GM12878 (cell line): ENCODE data around the gene NFATC2. TPM values are rescaled to one million over a fixed set of nuclear protein-coding genes. Genes with fewer than 3 reads are reported as not detected.

Experiments
- ATAC-seq: fragments of 200-7000 bp; cut with Tn5 transposase; 3 replicates; pipeline ENCODE4 v1.9.1; 2020; ENCODE audit warnings: mild to moderate bottlenecking, moderate library complexity
- BruUV-seq: library from RNA; stranded (reverse); fragments of 400-500 nt; replicated peaks from 2 replicates; lab custom pipeline; 2021; lab: Mats Ljungman, UMichigan
- CTCF ChIA-PET: fragments of 300-600 bp; sonication (Branson Sonifier 250); formaldehyde crosslinking; extraction: SDS; loops from one replicate; lab custom pipeline; 2021; ENCODE audit warnings: inconsistent platforms; lab: Yijun Ruan, JAX
- POLR2A ChIA-PET: fragments of 350-600 bp; formaldehyde crosslinking; extraction: SDS; loops from one replicate; lab custom pipeline; 2021; ENCODE audit warnings: inconsistent platforms; lab: Charles Lee
- RAD21 ChIA-PET: fragments of 300-600 bp; sonication (Branson Sonifier 250); formaldehyde crosslinking; loops from one replicate; lab custom pipeline; 2023; ENCODE audit warnings: antibody characterized with exemption; ENCODE audit not compliant: unreplicated experiment; lab: Charles Lee
- SMC1A ChIA-PET: fragments of 300-600 bp; sonication (Branson Sonifier 250); formaldehyde crosslinking; loops from one replicate; lab custom pipeline; 2023; ENCODE audit not compliant: unreplicated experiment, uncharacterized antibody; lab: Charles Lee
- DNase-seq: peaks from one replicate; pipeline ENCODE4 v3.0.0-alpha.2; 2011; ENCODE audit warnings: low read depth, low spot score
- FAIRE-seq: peaks from 3 replicates; lab custom pipeline; 2011; peaks lifted over from hg19 to GRCh38; lab: Jason Lieb, UNC
- H2AFZ ChIP-seq: 2 replicates; pipeline ENCODE4 v1.6.0; 2011; ENCODE audit warnings: low read depth, low read length, control low read depth; ENCODE audit not compliant: control insufficient read depth
- H3K27ac ChIP-seq: 2 replicates; pipeline ENCODE4 v1.5.1; 2011; ENCODE audit warnings: control low read depth; ENCODE audit not compliant: control insufficient read depth, insufficient read depth
- H3K27me3 ChIP-seq, 2 experiments: replicated peaks in 1 of 2; 2 replicates each; pipeline versions ENCODE4 v1.6.0 to v1.6.1; 2011; ENCODE audit warnings: low read length in 1 of 2; ENCODE audit not compliant: control insufficient read depth in 2 of 2, insufficient read depth in 2 of 2
- H3K36me3 ChIP-seq, 2 experiments: 2 replicates each; pipeline ENCODE4 v1.5.1; 2011; ENCODE audit warnings: low read length in 1 of 2; ENCODE audit not compliant: control insufficient read depth in 2 of 2, insufficient read depth in 2 of 2
- H3K4me1 ChIP-seq: 2 replicates; pipeline ENCODE4 v1.6.1; 2011; ENCODE audit warnings: mild to moderate bottlenecking, low read length, moderate library complexity, mixed read lengths; ENCODE audit not compliant: control insufficient read depth, insufficient read depth
- H3K4me2 ChIP-seq: 2 replicates; pipeline ENCODE4 v1.6.0; 2011; ENCODE audit warnings: control low read depth; ENCODE audit not compliant: control insufficient read depth, insufficient read depth
- H3K4me3 ChIP-seq: fragments of 200-600 bp; sonication (generic); 2 replicates; pipeline ENCODE4 v1.5.1; 2016
- H3K79me2 ChIP-seq: 2 replicates; pipeline ENCODE4 v1.6.0; 2011; ENCODE audit warnings: low read length; ENCODE audit not compliant: control insufficient read depth, insufficient read depth
- H3K9ac ChIP-seq: 2 replicates; pipeline ENCODE4 v1.8.0; 2011; ENCODE audit warnings: low read length, control low read depth, mixed read lengths; ENCODE audit not compliant: control insufficient read depth, insufficient read depth
- H3K9me3 ChIP-seq: replicated peaks from 3 replicates; pipeline ENCODE4 v1.5.1; 2011; ENCODE audit warnings: mild to moderate bottlenecking, low read length; ENCODE audit not compliant: control insufficient read depth, insufficient read depth
- H4K20me1 ChIP-seq: 2 replicates; pipeline ENCODE4 v1.6.0; 2011; ENCODE audit not compliant: control insufficient read depth, insufficient read depth
- ESRRA ChIP-seq: IDR thresholded peaks from 2 replicates; pipeline ENCODE4 v1.6.1; 2012; ENCODE audit warnings: mild to moderate bottlenecking, low read length, improper control_type of control experiment
- ETV6 ChIP-seq, 2 experiments: fragments of 450-650 bp in 1 of 2; IDR thresholded peaks in 1 of 2; conservative IDR thresholded peaks in 1 of 2; 2 replicates each; pipeline ENCODE4 v1.6.1; 2014; ENCODE audit warnings: antibody characterized with exemption in 1 of 2, borderline replicate concordance in 1 of 2, low read depth in 1 of 2, mild to moderate bottlenecking in 1 of 2, moderate library complexity in 1 of 2
- PAX8 ChIP-seq: fragments of 450-650 bp; IDR thresholded peaks from 2 replicates; pipeline ENCODE4 v1.6.1; 2017; ENCODE audit warnings: mild to moderate bottlenecking, moderate library complexity
- TAF1 ChIP-seq: IDR thresholded peaks from 2 replicates; pipeline ENCODE4 v1.6.1; 2011; ENCODE audit warnings: mild to moderate bottlenecking, low read depth, low read length, borderline replicate concordance
- TARDBP ChIP-seq: IDR thresholded peaks from 2 replicates; pipeline ENCODE4 v1.6.1; 2016; ENCODE audit warnings: borderline replicate concordance
- TBL1XR1 ChIP-seq: IDR thresholded peaks from 2 replicates; pipeline ENCODE4 v1.6.1; 2012; ENCODE audit warnings: low read depth, low read length, improper control_type of control experiment
- YY1 ChIP-seq: IDR thresholded peaks from 2 replicates; pipeline ENCODE4 v1.6.1; 2011; ENCODE audit warnings: low read depth, mild to moderate bottlenecking, low read length
- WGBS: methylation state at CpG from one replicate; pipeline ENCODE4 v1.1.6; 2016; ENCODE audit warnings: low lambda C conversion rate; ENCODE audit not compliant: insufficient replicate concordance, insufficient coverage; ENCODE audit errors: missing lambda C conversion rate; 5-methylcytosine and 5-hydroxymethylcytosine counted together
- in situ Hi-C: fragments of 300-500 bp; cut with MboI; formaldehyde crosslinking; loops from 9 replicates; pipeline ENCODE4 v1.14.3; 2018; ENCODE audit warnings: mixed read lengths
- intact Hi-C: fragments of 100-400 bp; cut with micrococcal nuclease; formaldehyde crosslinking; loops from one replicate; pipeline ENCODE4 v1.14.2; 2022; ENCODE audit not compliant: unreplicated experiment
- polyA plus RNA-seq, 11 experiments: library from polyadenylated mRNA; depleted of rRNA in 4 of 11; unstranded in 6 of 11; stranded (reverse) in 5 of 11; fragments of >200 nt; fragmentation: Nextera tagmentation in 4 of 11; fragmentation: Illumina TruSeq in 1 of 11; extraction: Ambion mirVana in 4 of 11; extraction: Trizol in 1 of 11; gene quantifications; 1 replicate in 1 of 11; 2 replicates in 10 of 11; pipeline versions ENCODE4 v1.2.1 to v1.2.3, GENCODE V29; 2011 to 2016; ENCODE audit warnings: inconsistent platforms in 2 of 11, missing spikeins in 2 of 11, low read depth in 1 of 11
- total RNA-seq, 4 experiments: library from RNA; depleted of rRNA in 3 of 4; stranded (reverse); fragments of >200 nt in 3 of 4; fragmentation: Illumina TruSeq in 1 of 4; extraction: Trizol in 1 of 4; gene quantifications; 2 replicates each; pipeline versions ENCODE4 v1.2.1 to v1.2.3, GENCODE V29; 2013 to 2021
- TF ChIP-seq, protein P1 (sequence below): IDR thresholded peaks from 2 replicates; pipeline ENCODE4 v1.6.1; 2012; ENCODE audit warnings: low read depth, low read length, improper control_type of control experiment

Gene NFATC2
- total and polyA plus RNA-seq, 10 of the 15 experiments (the other 5 are each of a cell fraction or from before 2014, with no cell fraction given), result 3.3 to 20.0 (median 7.3) TPM

- FAIRE-seq, result no peak
Measured at GRCh38 chr20:51577432-51578144, 35.1 kb upstream of the NFATC2 start.

GRCh38 chr20:51575486-51575885, 33.0 kb upstream of the NFATC2 start:
- no peak for TF ChIP-seq TARDBP
- TF ChIP-seq, protein P1, sequence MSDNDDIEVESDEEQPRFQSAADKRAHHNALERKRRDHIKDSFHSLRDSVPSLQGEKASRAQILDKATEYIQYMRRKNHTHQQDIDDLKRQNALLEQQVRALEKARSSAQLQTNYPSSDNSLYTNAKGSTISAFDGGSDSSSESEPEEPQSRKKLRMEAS, result no peak
- no peak for TF ChIP-seq ESRRA
- DNase-seq (no peak), ATAC-seq (no peak), FAIRE-seq (no peak)
- RAD21 ChIA-PET, result no interaction called here
- Histone ChIP-seq H3K27ac (no peak overlapping the region), H3K27me3 (no peaks in the 10 kb centered on the region), H3K4me1 (no peaks in the 10 kb centered on the region), H3K9ac (no peak overlapping the region), H4K20me1 (no peaks in the 10 kb centered on the region), H2AFZ (no peak overlapping the region), H3K4me3 (no peak overlapping the region), H3K9me3 (no peaks in the 10 kb centered on the region; the same call in 1 of the 3 replicates), H3K36me3 (no peaks in the 10 kb centered on the region), H3K79me2 (no peaks in the 10 kb centered on the region), H3K4me2 (no peak overlapping the region)
- POLR2A ChIA-PET, result no interaction called here
- WGBS, result 2% methylated on average over 3 of the region's 3 CpGs
- intact Hi-C loops (no loop called here), in situ Hi-C loops (no loop called here)
- no TSS peak for BruUV-seq
- SMC1A ChIA-PET, result no interaction called here
- CTCF ChIA-PET, result interaction anchor here (1.3 to 1.6 kb wide), 2 partner anchors 158 to 189 kb away, joined by 3 to 5 read pairs; no protein-coding TSS in a partner anchor

More at GRCh38 chr20:51577432-51578144, 35.1 kb upstream of the NFATC2 start:
- no peak overlapping the region for H3K27ac ChIP-seq
- no peak for ATAC-seq
- TF ChIP-seq TAF1 (no peak), YY1 (no peak), ETV6 (conservative IDR thresholded peaks at IDR 0.05 in 1 of 2, IDR thresholded peaks at IDR 0.05 in 1 of 2; ENCODE audit: borderline replicate concordance in 1 of 2, low read depth in 1 of 2) (no peak), PAX8 (no peak), TBL1XR1 (no peak)
- DNase-seq, result no peak
- BruUV-seq, result no TSS peak
- no peak overlapping the region for H3K9ac ChIP-seq
- no peaks in the 10 kb centered on the region for H3K36me3 ChIP-seq
- in situ Hi-C loops, result no loop called here
- H3K4me1 ChIP-seq, result no peaks in the 10 kb centered on the region
- no peaks in the 10 kb centered on the region for H3K79me2 ChIP-seq
- H4K20me1 ChIP-seq, result no peaks in the 10 kb centered on the region
- no peak overlapping the region for H3K4me3 ChIP-seq
- ChIA-PET RAD21 (interaction anchor here (0.7 kb wide), 1 partner anchor 192 kb away, joined by 3 read pairs; no protein-coding TSS in a partner anchor), SMC1A (no interaction called here), CTCF (interaction anchor here (1.4 kb wide), 1 partner anchor 270 kb away, joined by 3 read pairs; no protein-coding TSS in a partner anchor), POLR2A (no interaction called here)
- H3K27me3 ChIP-seq, result peaks cover 0 to 3% of the 10 kb centered on the region in 2 experiments; a peak in 2 of 4 replicates
- 31% methylated on average over 11 of the region's 11 CpGs for WGBS
- H2AFZ ChIP-seq, result no peak overlapping the region
- no peak overlapping the region for H3K4me2 ChIP-seq
- H3K9me3 ChIP-seq, result no peaks in the 10 kb centered on the region; the same call in 1 of the 3 replicates
- intact Hi-C loops, result no loop called here
